H1 (cell line): ENCODE data around the gene ARL2BP. TPM values are rescaled to one million over a fixed set of nuclear protein-coding genes. Genes with fewer than 3 reads are reported as not detected.

Experiments used
- CTCF ChIA-PET: fragments of 300-600 bp; sonication (Branson Sonifier 250); formaldehyde crosslinking; loops from one replicate; lab custom pipeline; 2021; ENCODE audit not compliant: partially characterized antibody; lab: Charles Lee
- POLR2A ChIA-PET: fragments of 300-600 bp; sonication (Branson Sonifier 250); formaldehyde crosslinking; loops from one replicate; lab custom pipeline; 2021; ENCODE audit warnings: inconsistent platforms; ENCODE audit not compliant: partially characterized antibody; lab: Charles Lee
- DNase-seq, 2 experiments: peaks; one replicate each; pipeline versions ENCODE4 v3.0.0 to v3.0.0-alpha.2; 2010 to 2022; ENCODE audit warnings: low spot score in 2 of 2, low read depth in 1 of 2, mixed read lengths in 1 of 2
- FAIRE-seq: peaks from 2 replicates; lab custom pipeline; 2011; peaks lifted over from hg19 to GRCh38; lab: Jason Lieb, UNC
- H2AFZ ChIP-seq: 2 replicates; pipeline ENCODE4 v1.8.1; 2012; ENCODE audit warnings: low read length, inconsistent platforms
- H2AK5ac ChIP-seq: 2 replicates; pipeline ENCODE4 v1.6.1; 2013; ENCODE audit warnings: low read depth, low read length
- H2BK120ac ChIP-seq: replicated peaks from 2 replicates; pipeline ENCODE3; 2013; ENCODE audit warnings: low read depth, low read length, inconsistent platforms
- H2BK12ac ChIP-seq: 2 replicates; pipeline ENCODE4 v1.6.1; 2013; ENCODE audit warnings: low read depth, low read length
- H2BK15ac ChIP-seq: 2 replicates; pipeline ENCODE4 v1.6.1; 2013; ENCODE audit warnings: low read length
- H2BK20ac ChIP-seq: 2 replicates; pipeline ENCODE4 v1.6.1; 2013; ENCODE audit warnings: low read length
- H2BK5ac ChIP-seq: 2 replicates; pipeline ENCODE4 v1.6.1; 2013; ENCODE audit warnings: low read depth, low read length
- H3K14ac ChIP-seq: 2 replicates; pipeline ENCODE4 v1.6.1; 2013; ENCODE audit warnings: inconsistent platforms; ENCODE audit not compliant: insufficient read length
- H3K18ac ChIP-seq: 2 replicates; pipeline ENCODE4 v1.6.1; 2013; ENCODE audit warnings: low read length; ENCODE audit errors: extremely low read depth
- H3K23ac ChIP-seq: 2 replicates; pipeline ENCODE4 v1.6.1; 2013; ENCODE audit warnings: inconsistent platforms; ENCODE audit not compliant: insufficient read length
- H3K23me2 ChIP-seq: 2 replicates; pipeline ENCODE4 v1.6.1; 2013; ENCODE audit warnings: low read depth, low read length
- H3K27ac ChIP-seq: 2 replicates; pipeline ENCODE4 v1.6.1; 2011; ENCODE audit warnings: low read depth, low read length, inconsistent platforms
- H3K27me3 ChIP-seq, 4 experiments: replicated peaks in 1 of 4; 1 replicate in 1 of 4; 2 replicates in 3 of 4; pipeline versions ENCODE4 v1.6.1 to v1.8.1; 2011 to 2013; ENCODE audit warnings: low read length in 3 of 4, mild to moderate bottlenecking in 3 of 4, inconsistent platforms in 2 of 4, mixed read lengths in 2 of 4, moderate library complexity in 1 of 4; ENCODE audit not compliant: control insufficient read depth in 3 of 4, insufficient read depth in 3 of 4; ENCODE audit errors: extremely low read depth in 1 of 4
- H3K36me3 ChIP-seq, 4 experiments: 2 replicates each; pipeline versions ENCODE4 v1.6.1 to v1.8.1; 2011 to 2013; ENCODE audit warnings: mild to moderate bottlenecking in 4 of 4, low read length in 3 of 4, moderate library complexity in 2 of 4, control low read depth in 1 of 4, inconsistent platforms in 1 of 4; ENCODE audit not compliant: insufficient read depth in 4 of 4, control insufficient read depth in 2 of 4
- H3K4ac ChIP-seq: replicated peaks from 2 replicates; pipeline ENCODE3; 2013; ENCODE audit warnings: low read length, low read depth, mixed read lengths, inconsistent platforms; ENCODE audit not compliant: insufficient read length
- H3K4me1 ChIP-seq, 4 experiments: replicated peaks in 1 of 4; 1 replicate in 1 of 4; 2 replicates in 3 of 4; pipeline versions ENCODE4 v1.6.1 to v1.8.1; 2011 to 2013; ENCODE audit warnings: low read length in 3 of 4, inconsistent platforms in 2 of 4, mixed read lengths in 1 of 4; ENCODE audit not compliant: insufficient read depth in 4 of 4, control insufficient read depth in 3 of 4
- H3K4me2 ChIP-seq, 2 experiments: 2 replicates each; pipeline versions ENCODE4 v1.6.1 to v1.8.1; 2011 to 2013; ENCODE audit warnings: low read depth in 2 of 2, low read length in 2 of 2, control low read depth in 1 of 2, inconsistent platforms in 1 of 2, mild to moderate bottlenecking in 1 of 2; ENCODE audit not compliant: insufficient read depth in 1 of 2
- H3K4me3 ChIP-seq, 4 experiments: fragments of 200-600, 300-600 bp in 1 of 4; sonication (generic), shearing (Covaris generic), sonication (Bioruptor Twin) in 1 of 4; 2 replicates each; pipeline versions ENCODE4 v1.5.1 to v1.8.1; 2011 to 2016; ENCODE audit warnings: low read length in 4 of 4, low read depth in 3 of 4, control low read depth in 2 of 4, inconsistent platforms in 2 of 4, mild to moderate bottlenecking in 2 of 4, mixed read lengths in 1 of 4, moderate library complexity in 1 of 4; ENCODE audit not compliant: insufficient read depth in 2 of 4; ENCODE audit errors: extremely low read depth in 1 of 4
- H3K56ac ChIP-seq: replicated peaks from 2 replicates; pipeline ENCODE3; 2013; ENCODE audit warnings: low read depth, mild to moderate bottlenecking, mixed read lengths, low read length, inconsistent platforms; ENCODE audit not compliant: insufficient read length
- H3K79me1 ChIP-seq: 2 replicates; pipeline ENCODE4 v1.6.1; 2013; ENCODE audit warnings: low read depth, low read length, control low read depth
- H3K79me2 ChIP-seq, 2 experiments: 2 replicates each; pipeline versions ENCODE4 v1.6.1 to v1.8.1; 2012 to 2013; ENCODE audit warnings: low read length in 2 of 2, mild to moderate bottlenecking in 2 of 2, inconsistent platforms in 1 of 2; ENCODE audit not compliant: insufficient read depth in 2 of 2, control insufficient read depth in 1 of 2
- H3K9ac ChIP-seq, 4 experiments: replicated peaks in 1 of 4; 1 replicate in 1 of 4; 2 replicates in 3 of 4; pipeline versions ENCODE4 v1.6.1 to v1.8.1; 2011 to 2013; ENCODE audit warnings: low read depth in 3 of 4, low read length in 3 of 4, control low read depth in 2 of 4, mild to moderate bottlenecking in 2 of 4, moderate library complexity in 2 of 4, inconsistent platforms in 1 of 4; ENCODE audit errors: extremely low read depth in 1 of 4
- H3K9me3 ChIP-seq, 2 experiments: 2 replicates each; pipeline versions ENCODE4 v1.6.1 to v1.8.1; 2012 to 2013; ENCODE audit warnings: mild to moderate bottlenecking in 2 of 2, moderate library complexity in 2 of 2, control low read depth in 1 of 2, inconsistent platforms in 1 of 2, low read depth in 1 of 2, low read length in 1 of 2, mixed read lengths in 1 of 2; ENCODE audit not compliant: insufficient read depth in 2 of 2
- H4K20me1 ChIP-seq, 2 experiments: replicated peaks in 1 of 2; 2 replicates each; pipeline versions ENCODE3 to v1.8.1; 2011 to 2013; ENCODE audit warnings: inconsistent platforms in 2 of 2, low read length in 2 of 2, mild to moderate bottlenecking in 1 of 2; ENCODE audit not compliant: insufficient read depth in 2 of 2, control insufficient read depth in 1 of 2
- H4K5ac ChIP-seq: 2 replicates; pipeline ENCODE4 v1.6.1; 2013; ENCODE audit warnings: low read length, low read depth, mixed read lengths, inconsistent platforms; ENCODE audit not compliant: insufficient read length
- H4K8ac ChIP-seq: 2 replicates; pipeline ENCODE4 v1.8.0; 2013; ENCODE audit warnings: mild to moderate bottlenecking, moderate library complexity, low read length, inconsistent platforms; ENCODE audit not compliant: insufficient read depth; ENCODE audit errors: extremely low read depth
- H4K91ac ChIP-seq: replicated peaks from 2 replicates; pipeline ENCODE3; 2013; ENCODE audit warnings: low read length, mixed read lengths, inconsistent platforms; ENCODE audit not compliant: insufficient read length
- BRCA1 ChIP-seq: IDR thresholded peaks from 2 replicates; pipeline ENCODE4 v1.6.1; 2012; ENCODE audit warnings: low read depth, low read length, improper control_type of control experiment
- CEBPB ChIP-seq: IDR thresholded peaks from 2 replicates; pipeline ENCODE4 v1.6.1; 2012; ENCODE audit warnings: low read depth, low read length
- CTCF ChIP-seq, 3 experiments: IDR thresholded peaks; 1 replicate in 2 of 3; 2 replicates in 1 of 3; pipeline versions ENCODE4 v1.5.1 to v1.6.1; 2011; ENCODE audit warnings: low read length in 3 of 3, mild to moderate bottlenecking in 3 of 3, inconsistent platforms in 2 of 3, low read depth in 1 of 3, moderate library complexity in 1 of 3; ENCODE audit not compliant: insufficient read depth in 1 of 3; ENCODE audit errors: control extremely low read depth in 1 of 3
- E2F6 ChIP-seq: IDR thresholded peaks from 2 replicates; pipeline ENCODE4 v1.6.1; 2012; ENCODE audit warnings: inconsistent platforms
- HDAC2 ChIP-seq, 2 experiments: fragments of 300-600 bp in 1 of 2; sonication (generic) in 1 of 2; IDR thresholded peaks; 2 replicates each; pipeline ENCODE4 v1.6.1; 2011 to 2012; ENCODE audit warnings: low read depth in 2 of 2, low read length in 2 of 2, mild to moderate bottlenecking in 2 of 2, moderate library complexity in 2 of 2, borderline replicate concordance in 1 of 2, inconsistent platforms in 1 of 2
- SP2 ChIP-seq: IDR thresholded peaks from 2 replicates; pipeline ENCODE4 v1.6.1; 2012; ENCODE audit warnings: mild to moderate bottlenecking, low read length, inconsistent platforms
- SP4 ChIP-seq: IDR thresholded peaks from 2 replicates; pipeline ENCODE4 v1.6.1; 2012; ENCODE audit warnings: low read length, inconsistent platforms
- TAF7 ChIP-seq: optimal IDR thresholded peaks from 2 replicates; pipeline ENCODE3; 2011; ENCODE audit warnings: low read depth, mild to moderate bottlenecking, inconsistent platforms, low read length, moderate library complexity, borderline replicate concordance
- TBP ChIP-seq: IDR thresholded peaks from 2 replicates; pipeline ENCODE4 v1.6.1; 2011; ENCODE audit warnings: low read depth, low read length, improper control_type of control experiment
- WGBS, 2 experiments: shearing (Covaris generic) in 1 of 2; methylation state at CpG; one replicate each; pipeline versions ENCODE4 v1.1.6 to v1.1.7; 2013 to 2015; ENCODE audit warnings: low lambda C conversion rate in 2 of 2, mixed read lengths in 2 of 2, inconsistent platforms in 1 of 2, low coverage in 1 of 2, missing lambda C conversion rate in 1 of 2; ENCODE audit not compliant: insufficient replicate concordance in 2 of 2, insufficient coverage in 1 of 2, insufficient read length in 1 of 2; ENCODE audit errors: extremely low coverage in 1 of 2, missing lambda C conversion rate in 1 of 2; 5-methylcytosine and 5-hydroxymethylcytosine counted together
- polyA plus RNA-seq, 7 experiments: library from polyadenylated mRNA; depleted of rRNA in 3 of 7; stranded (reverse) in 5 of 7; unstranded in 2 of 7; fragments of >200 nt in 5 of 7; fragments of 200-250 nt in 2 of 7; gene quantifications; 1 replicate in 5 of 7; 2 replicates in 1 of 7; 4 replicates in 1 of 7; pipeline versions ENCODE4 v1.2.1 to v1.2.3, GENCODE V29; 2011 to 2013; ENCODE audit warnings: missing spikeins in 2 of 7, mixed read lengths in 2 of 7
- total RNA-seq: library from RNA; stranded (reverse); fragmentation: NEBNext Ultra II Directional; extraction: Animal tissue kit (Norgen Biotek cat#: 25700); gene quantifications from 2 replicates; pipeline ENCODE4 v1.2.1, GENCODE V29; 2021

Gene ARL2BP
- total and polyA plus RNA-seq, 2 of the 8 experiments (the other 6 are each of a cell fraction or from before 2014, with no cell fraction given) = 13.6 to 18.3 TPM

GRCh38 chr16:57278494-57278893 is 33.4 kb downstream of the ARL2BP start:
- no peaks in the 10 kb centered on the region for H3K9me3 ChIP-seq
- 84% methylated on average over 4 of the region's 4 CpGs; no CpG with 5 or more reads in 1 of the 2 experiments for WGBS, 2 experiments
- no peak overlapping the region for H2AFZ ChIP-seq
- H4K5ac ChIP-seq = no peak overlapping the region
- no peak overlapping the region for H2AK5ac ChIP-seq
- H2BK15ac ChIP-seq = no peak overlapping the region
- H3K23ac ChIP-seq = no peak overlapping the region
- ChIA-PET POLR2A (interaction anchor here (1.3 kb wide), 1 partner anchor 8 kb away, joined by 3 read pairs; no protein-coding TSS in a partner anchor), CTCF (interaction anchor here (0.9 to 1.1 kb wide), 2 partner anchors 28 to 129 kb away, joined by 3 read pairs; no protein-coding TSS in a partner anchor)
- no peak overlapping the region for H2BK5ac ChIP-seq
- no peak overlapping the region for H2BK12ac ChIP-seq
- H3K9ac ChIP-seq = no peak overlapping the region
- 0 out of 2 replicates have a peak, but pooled peaks cover 1% of the 10 kb centered on the region for H3K23me2 ChIP-seq
- no peak overlapping the region for H3K4me3 ChIP-seq
- H4K91ac ChIP-seq = no peak overlapping the region
- no peaks in the 10 kb centered on the region for H4K20me1 ChIP-seq
- H3K36me3 ChIP-seq = no peaks in the 10 kb centered on the region; a peak in 1 of 8 replicates
- H2BK120ac ChIP-seq = no peak overlapping the region
- H3K4ac ChIP-seq = no peak overlapping the region
- H2BK20ac ChIP-seq = no peak overlapping the region
- no peak overlapping the region for H3K4me2 ChIP-seq
- H3K27ac ChIP-seq = no peak overlapping the region
- H3K56ac ChIP-seq = no peak overlapping the region
- peaks cover 0 to 11% (median 10%) of the 10 kb centered on the region in 4 experiments; a peak in 5 of 7 replicates for H3K27me3 ChIP-seq
- no peaks in the 10 kb centered on the region for H3K79me2 ChIP-seq
- peaks cover 0 to 2% (median 1%) of the 10 kb centered on the region in 4 experiments; a peak in 3 of 7 replicates for H3K4me1 ChIP-seq
- H3K18ac ChIP-seq = no peak overlapping the region
- DNase-seq = no peak
- no peaks in the 10 kb centered on the region for H3K79me1 ChIP-seq
- no peak overlapping the region for H4K8ac ChIP-seq
- no peak for FAIRE-seq
- H3K14ac ChIP-seq = no peak overlapping the region
- TF ChIP-seq CEBPB (no peak), SP2 (no peak), CTCF (IDR thresholded peaks at IDR 0.05; ENCODE audit: control extremely low read depth in 1 of 3, insufficient read depth in 1 of 3, low read depth in 1 of 3, low read length in 3 of 3) (no peak), SP4 (no peak), TAF7 (no peak), E2F6 (no peak), BRCA1 (no peak), HDAC2 (IDR thresholded peaks at IDR 0.05; ENCODE audit: borderline replicate concordance in 1 of 2, low read depth in 2 of 2, low read length in 2 of 2) (no peak), TBP (no peak)
